Endothelial cell of umbilical vein (primary cell): ENCODE measurements around the gene SNX25. TPM values are rescaled to one million over a fixed set of nuclear protein-coding genes. Genes with fewer than 3 reads are reported as not detected.

Experiments used
- BruUV-seq: library from RNA; stranded (reverse); fragments of 400-500 nt; replicated peaks from 2 replicates; lab custom pipeline; 2021; lab: Mats Ljungman, UMichigan
- CTCF ChIA-PET: fragments of 300-600, 350-600 bp; sonication (Branson Sonifier 250); formaldehyde crosslinking; loops from one replicate; lab custom pipeline; 2021; ENCODE audit warnings: antibody characterized with exemption, inconsistent platforms; lab: Charles Lee
- POLR2A ChIA-PET: fragments of 300-600, 350-600 bp; sonication (Branson Sonifier 250); formaldehyde crosslinking; loops from one replicate; lab custom pipeline; 2021; ENCODE audit warnings: antibody characterized with exemption, inconsistent platforms; lab: Charles Lee
- DNase-seq: peaks from one replicate; pipeline ENCODE4 v3.0.0-alpha.2; 2011; ENCODE audit warnings: low read depth, low spot score
- FAIRE-seq: peaks from 2 replicates; lab custom pipeline; 2011; peaks lifted over from hg19 to GRCh38; lab: Jason Lieb, UNC
- H2AFZ ChIP-seq: 2 replicates; pipeline ENCODE4 v1.6.0; 2012; ENCODE audit warnings: low read depth, low read length, control low read depth, inconsistent platforms
- H3K27ac ChIP-seq: 2 replicates; pipeline ENCODE4 v1.5.1; 2011; ENCODE audit warnings: low read depth, mild to moderate bottlenecking, control low read depth, low read length, moderate library complexity; ENCODE audit not compliant: insufficient read depth
- H3K27me3 ChIP-seq, 2 experiments: 2 replicates each; pipeline versions ENCODE4 v1.6.0 to v1.6.1; 2011; ENCODE audit warnings: low read length in 2 of 2, mixed read lengths in 1 of 2; ENCODE audit not compliant: control insufficient read depth in 2 of 2, insufficient read depth in 2 of 2
- H3K36me3 ChIP-seq, 2 experiments: 2 replicates in 1 of 2; 3 replicates in 1 of 2; pipeline ENCODE4 v1.5.1; 2011; ENCODE audit warnings: low read length in 2 of 2, mild to moderate bottlenecking in 1 of 2, moderate library complexity in 1 of 2; ENCODE audit not compliant: control insufficient read depth in 2 of 2, insufficient read depth in 2 of 2; ENCODE audit errors: extremely low read depth in 1 of 2
- H3K4me1 ChIP-seq: 3 replicates; pipeline ENCODE4 v1.5.1; 2011; ENCODE audit warnings: mild to moderate bottlenecking, low read length; ENCODE audit not compliant: control insufficient read depth, insufficient read depth; ENCODE audit errors: extremely low read depth
- H3K4me2 ChIP-seq: 2 replicates; pipeline ENCODE4 v1.6.1; 2011; ENCODE audit warnings: low read length, control low read depth, mixed read lengths; ENCODE audit not compliant: insufficient read depth
- H3K4me3 ChIP-seq, 3 experiments: fragments of 200-600 bp in 1 of 3; sonication (generic), shearing (Covaris generic) in 1 of 3; replicated peaks in 1 of 3; 2 replicates each; pipeline ENCODE4 v1.5.1; 2011 to 2016; ENCODE audit warnings: control low read depth in 3 of 3, low read length in 3 of 3, mild to moderate bottlenecking in 2 of 3, inconsistent platforms in 1 of 3, low read depth in 1 of 3, moderate library complexity in 1 of 3; ENCODE audit not compliant: insufficient read depth in 1 of 3
- H3K79me2 ChIP-seq: 2 replicates; pipeline ENCODE4 v1.6.0; 2012; ENCODE audit warnings: low read length, inconsistent platforms; ENCODE audit not compliant: control insufficient read depth, insufficient read depth
- H3K9ac ChIP-seq: replicated peaks from 2 replicates; pipeline ENCODE3; 2011; ENCODE audit warnings: low read length, control low read depth; ENCODE audit not compliant: insufficient read depth; ENCODE audit errors: extremely low read depth
- H3K9me1 ChIP-seq: replicated peaks from 3 replicates; pipeline ENCODE4 v1.6.0; 2011; ENCODE audit warnings: mild to moderate bottlenecking, low read length; ENCODE audit not compliant: control insufficient read depth, insufficient read depth; ENCODE audit errors: extremely low read depth
- H3K9me3 ChIP-seq: replicated peaks from 2 replicates; pipeline ENCODE4 v1.5.1; 2012; ENCODE audit warnings: low read length, inconsistent platforms; ENCODE audit not compliant: control insufficient read depth, insufficient read depth
- H4K20me1 ChIP-seq: replicated peaks from 2 replicates; pipeline ENCODE3; 2011; ENCODE audit warnings: mild to moderate bottlenecking, low read length; ENCODE audit not compliant: control insufficient read depth, insufficient read depth; ENCODE audit errors: extremely low read depth
- CTCF ChIP-seq, 2 donors: IDR thresholded peaks; 1 replicate in 1 of 2; 2 replicates in 1 of 2; pipeline ENCODE4 v1.5.1; 2011; ENCODE audit warnings: low read length in 2 of 2, mild to moderate bottlenecking in 2 of 2, moderate library complexity in 2 of 2, control low read depth in 1 of 2, inconsistent platforms in 1 of 2, low read depth in 1 of 2; ENCODE audit not compliant: insufficient read depth in 1 of 2; ENCODE audit errors: extremely low read depth in 1 of 2
- EZH2 ChIP-seq: IDR thresholded peaks from 2 replicates; pipeline ENCODE4 v1.6.1; 2012; ENCODE audit warnings: borderline replicate concordance, low read depth, mild to moderate bottlenecking, moderate library complexity, low read length, inconsistent platforms; ENCODE audit not compliant: severe bottlenecking
- FOS ChIP-seq: IDR thresholded peaks from 2 replicates; pipeline ENCODE4 v1.6.1; 2011; ENCODE audit warnings: mild to moderate bottlenecking, low read length, moderate library complexity, borderline replicate concordance; ENCODE audit not compliant: insufficient read depth
- GATA2 ChIP-seq: IDR thresholded peaks from 2 replicates; pipeline ENCODE4 v1.7.0; 2011; ENCODE audit warnings: low read depth, mild to moderate bottlenecking, moderate library complexity, mixed read lengths, low read length; ENCODE audit not compliant: insufficient read length, insufficient read depth
- JUN ChIP-seq: IDR thresholded peaks from 2 replicates; pipeline ENCODE4 v1.6.1; 2011; ENCODE audit warnings: borderline replicate concordance, low read depth; ENCODE audit not compliant: insufficient read length, insufficient read depth
- MAX ChIP-seq: IDR thresholded peaks from 2 replicates; pipeline ENCODE4 v1.6.1; 2011; ENCODE audit not compliant: insufficient read depth, insufficient read length
- MYC ChIP-seq: IDR thresholded peaks from one replicate; pipeline ENCODE4 v1.6.1; 2011; ENCODE audit warnings: mild to moderate bottlenecking, low read depth, low read length
- POLR2A ChIP-seq: IDR thresholded peaks from 2 replicates; pipeline ENCODE4 v1.6.1; 2012; ENCODE audit warnings: low read depth, mild to moderate bottlenecking, control low read depth, low read length
- POLR2AphosphoS5 ChIP-seq: IDR thresholded peaks from 2 replicates; pipeline ENCODE4 v1.6.1; 2012; ENCODE audit warnings: low read depth, mild to moderate bottlenecking, control low read depth, low read length, moderate library complexity; ENCODE audit not compliant: insufficient read depth
- dilution Hi-C: fragments of 300-500 bp; cut with MboI; formaldehyde crosslinking; loops from one replicate; pipeline ENCODE4 v1.15.0; 2019; ENCODE audit warnings: low sequenced_read_pairs; ENCODE audit not compliant: extremely low pct_ligation_motif_present
- intact Hi-C: fragments of 100-400 bp; cut with micrococcal nuclease; formaldehyde crosslinking; loops from one replicate; pipeline ENCODE4 v1.10.0; 2022
- polyA plus RNA-seq, 4 experiments: library from polyadenylated mRNA; depleted of rRNA in 3 of 4; stranded (reverse) in 3 of 4; unstranded in 1 of 4; fragments of >200 nt; gene quantifications; 2 replicates each; pipeline versions ENCODE4 v1.2.1 to v1.2.3, GENCODE V29; 2011 to 2012; ENCODE audit warnings: missing spikeins in 1 of 4
- total RNA-seq: library from RNA; stranded (reverse); gene quantifications from 2 replicates; pipeline ENCODE4 v1.2.3, GENCODE V29; 2021

The SNX25 gene
- total and polyA plus RNA-seq, 2 donors (not counting 3 experiments of a cell fraction or from before 2014, with no cell fraction given): 6.6 to 16.1 TPM

- no TSS peak for BruUV-seq
- H3K4me3 ChIP-seq: no peak overlapping the region
- H4K20me1 ChIP-seq: no peaks in the 10 kb centered on the region
- no peak overlapping the region for H2AFZ ChIP-seq
- H3K9me1 ChIP-seq: no peaks in the 10 kb centered on the region
- peaks cover 2% of the 10 kb centered on the region for H3K9me3 ChIP-seq
- no peaks in the 10 kb centered on the region for H3K36me3 ChIP-seq
- TF ChIP-seq GATA2 (no peak), MAX (no peak), FOS (no peak), POLR2AphosphoS5 (no peak), POLR2A (no peak), JUN (no peak), EZH2 (no peak), CTCF (IDR thresholded peaks at IDR 0.05; ENCODE audit: extremely low read depth in 1 of 2, insufficient read depth in 1 of 2, low read depth in 1 of 2, low read length in 2 of 2) (no peak), MYC (no peak)
- peaks cover 16% of the 10 kb centered on the region for H3K79me2 ChIP-seq
- H3K4me2 ChIP-seq: no peak overlapping the region
- DNase-seq: no peak
- FAIRE-seq: no peak
- intact Hi-C loops: no loop called here
- ChIA-PET POLR2A (no interaction called here), CTCF (no interaction called here)
- peaks cover 3% of the 10 kb centered on the region for H3K4me1 ChIP-seq
- dilution Hi-C loops: no loop called here
- H3K27me3 ChIP-seq: no peaks in the 10 kb centered on the region
- no peak overlapping the region for H3K27ac ChIP-seq
- H3K9ac ChIP-seq: no peak overlapping the region
Observed at GRCh38 chr4:185235843-185236503, 26.6 kb downstream of the SNX25 start.
